Left ventricle myocardium inferior (tissue), 1 donor: ENCODE data around the gene RASA3. TPM values are rescaled to one million over a fixed set of nuclear protein-coding genes. Genes with fewer than 3 reads are reported as not detected.

ENCODE experiments used
- DNase-seq: peaks from one replicate; pipeline ENCODE4 v3.0.0-alpha.2; 2020
- H3K27ac ChIP-seq: fragments of 200-600 bp; replicated peaks from 2 replicates; pipeline ENCODE4 v1.8.0; 2021
- H3K27me3 ChIP-seq: fragments of 200-600 bp; 2 replicates; pipeline ENCODE4 v1.8.0; 2021; ENCODE audit warnings: low read depth
- H3K36me3 ChIP-seq: fragments of 200-600 bp; 2 replicates; pipeline ENCODE4 v1.8.0; 2021
- H3K4me1 ChIP-seq: fragments of 200-600 bp; 2 replicates; pipeline ENCODE4 v1.8.0; 2021
- H3K4me3 ChIP-seq: fragments of 200-600 bp; 2 replicates; pipeline ENCODE4 v1.8.0; 2021; ENCODE audit warnings: mild to moderate bottlenecking, moderate library complexity
- H3K9me3 ChIP-seq: fragments of 200-600 bp; replicated peaks from 2 replicates; pipeline ENCODE4 v1.8.0; 2021
- intact Hi-C: fragments of 100-400 bp; cut with micrococcal nuclease; formaldehyde crosslinking; loops from one replicate; pipeline ENCODE4 v1.11.0; 2022
- total RNA-seq: library from RNA; stranded (reverse); fragmentation: NEBNext Ultra II Directional; extraction: Animal tissue kit (Norgen Biotek cat#: 25700); gene quantifications from one replicate; pipeline ENCODE4 v1.2.1, GENCODE V29; 2021
- TF ChIP-seq, protein P1 (sequence below): fragments of 200-600 bp; IDR thresholded peaks from 2 replicates; pipeline ENCODE4 v1.8.0; 2021; ENCODE audit warnings: antibody characterized with exemption, mild to moderate bottlenecking, borderline replicate concordance
- donor health status: DM: no; HTN: yes; CAD: no; lungs with severe emphysema.

Gene RASA3
- total RNA-seq, 1 donor from 2014 or later: 9.5 TPM

DNA sequence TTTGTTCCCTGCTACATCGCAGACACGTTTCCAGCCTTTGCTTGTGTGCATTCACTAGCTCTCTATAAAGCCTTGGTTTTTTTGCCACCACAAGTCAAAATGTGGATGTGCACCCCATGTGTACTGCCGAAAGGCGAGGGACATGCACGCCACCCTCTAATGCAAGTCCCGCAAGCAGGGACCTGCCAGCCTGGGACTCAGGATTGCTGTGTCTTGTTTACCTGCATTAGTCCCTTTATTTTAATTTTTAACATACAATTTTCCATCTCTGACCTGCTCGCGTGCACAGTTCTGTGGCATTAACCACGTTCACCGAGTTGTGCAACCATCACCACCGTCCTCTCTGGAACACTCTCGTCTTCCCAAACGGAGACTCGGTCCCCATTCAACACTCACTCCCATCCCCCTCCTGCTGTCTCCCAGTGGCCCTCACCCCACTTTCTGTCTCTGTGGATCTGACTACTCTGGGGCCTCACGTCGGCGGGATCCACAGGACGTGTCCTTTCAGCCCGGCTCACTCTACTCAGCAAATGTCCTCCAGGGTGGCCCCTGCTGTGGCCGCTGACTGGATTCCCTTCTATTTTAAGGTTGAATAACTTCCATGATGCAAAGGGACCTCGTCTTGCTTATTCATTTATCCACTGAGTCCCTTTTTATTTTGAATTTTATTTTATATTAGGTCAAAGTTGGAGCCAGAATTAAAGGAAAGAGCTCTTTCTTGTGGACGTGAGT is 58.4 kb downstream of the RASA3 start:
- H3K27ac ChIP-seq: no peak overlapping the region
- intact Hi-C loops: no loop called here
- H3K9me3 ChIP-seq: no peaks in the 10 kb centered on the region
- H3K4me3 ChIP-seq: no peak overlapping the region
- peaks cover 10% of the 10 kb centered on the region for H3K36me3 ChIP-seq
- TF ChIP-seq, protein P1, sequence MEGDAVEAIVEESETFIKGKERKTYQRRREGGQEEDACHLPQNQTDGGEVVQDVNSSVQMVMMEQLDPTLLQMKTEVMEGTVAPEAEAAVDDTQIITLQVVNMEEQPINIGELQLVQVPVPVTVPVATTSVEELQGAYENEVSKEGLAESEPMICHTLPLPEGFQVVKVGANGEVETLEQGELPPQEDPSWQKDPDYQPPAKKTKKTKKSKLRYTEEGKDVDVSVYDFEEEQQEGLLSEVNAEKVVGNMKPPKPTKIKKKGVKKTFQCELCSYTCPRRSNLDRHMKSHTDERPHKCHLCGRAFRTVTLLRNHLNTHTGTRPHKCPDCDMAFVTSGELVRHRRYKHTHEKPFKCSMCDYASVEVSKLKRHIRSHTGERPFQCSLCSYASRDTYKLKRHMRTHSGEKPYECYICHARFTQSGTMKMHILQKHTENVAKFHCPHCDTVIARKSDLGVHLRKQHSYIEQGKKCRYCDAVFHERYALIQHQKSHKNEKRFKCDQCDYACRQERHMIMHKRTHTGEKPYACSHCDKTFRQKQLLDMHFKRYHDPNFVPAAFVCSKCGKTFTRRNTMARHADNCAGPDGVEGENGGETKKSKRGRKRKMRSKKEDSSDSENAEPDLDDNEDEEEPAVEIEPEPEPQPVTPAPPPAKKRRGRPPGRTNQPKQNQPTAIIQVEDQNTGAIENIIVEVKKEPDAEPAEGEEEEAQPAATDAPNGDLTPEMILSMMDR: no peak
- peaks cover 15% of the 10 kb centered on the region for H3K4me1 ChIP-seq
- no peak for DNase-seq
- H3K27me3 ChIP-seq: no peaks in the 10 kb centered on the region

DNA sequence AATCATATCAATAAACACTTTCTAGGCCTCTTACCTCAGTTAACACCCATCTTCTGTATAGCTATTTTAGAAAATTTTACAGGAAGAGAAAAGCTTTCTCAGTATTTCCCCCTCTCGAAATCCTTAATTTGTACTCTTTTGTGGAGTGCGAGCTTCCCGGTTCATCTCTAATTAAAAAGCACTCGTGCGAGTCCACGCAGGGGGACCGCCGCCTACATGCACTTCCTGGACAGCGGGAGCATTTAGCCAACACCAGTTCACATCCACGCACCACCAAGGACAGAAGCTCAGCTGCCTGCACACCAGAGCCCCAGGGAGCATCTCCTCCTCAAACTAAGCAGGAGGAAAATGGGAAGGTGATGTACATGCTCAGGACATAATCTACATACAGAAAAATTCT is 60.0 kb downstream of the RASA3 start:
- no peak overlapping the region for H3K27ac ChIP-seq

DNA sequence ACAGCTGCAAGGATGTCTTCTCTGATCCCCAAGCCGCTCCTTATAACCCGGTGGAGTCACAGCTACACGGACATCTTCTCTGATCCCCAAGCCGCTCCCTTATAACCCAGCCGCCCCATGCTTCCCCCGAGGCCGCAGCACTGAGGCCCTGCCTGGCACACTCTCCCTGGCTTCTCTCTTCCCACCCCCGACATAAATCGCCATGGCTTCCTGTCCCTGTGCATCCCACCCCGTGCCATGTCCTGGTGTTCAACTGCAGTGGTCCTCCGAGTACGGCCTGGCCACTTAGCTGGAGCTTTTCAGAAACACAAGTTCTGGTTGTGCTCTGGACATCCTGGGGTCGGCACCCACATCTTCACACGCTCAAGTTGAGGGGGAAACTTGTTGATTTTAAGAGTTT is 60.4 kb downstream of the RASA3 start:
- H3K36me3 ChIP-seq: peaks cover 10% of the 10 kb centered on the region
- no peak for DNase-seq
- intact Hi-C loops: no loop called here
- TF ChIP-seq, protein P1: no peak
- no peak overlapping the region for H3K27ac ChIP-seq
- H3K9me3 ChIP-seq: no peaks in the 10 kb centered on the region
- no peak overlapping the region for H3K4me3 ChIP-seq
- no peaks in the 10 kb centered on the region for H3K27me3 ChIP-seq
- peaks cover 26% of the 10 kb centered on the region for H3K4me1 ChIP-seq

More for the DNA sequence above, 60.0 kb downstream of the RASA3 start:
- peaks cover 10% of the 10 kb centered on the region for H3K36me3 ChIP-seq
- no peaks in the 10 kb centered on the region for H3K9me3 ChIP-seq
- TF ChIP-seq, protein P1: no peak
- intact Hi-C loops: no loop called here
- H3K4me1 ChIP-seq: peaks cover 24% of the 10 kb centered on the region
- no peak for DNase-seq
- H3K27me3 ChIP-seq: no peaks in the 10 kb centered on the region
- no peak overlapping the region for H3K4me3 ChIP-seq

DNA sequence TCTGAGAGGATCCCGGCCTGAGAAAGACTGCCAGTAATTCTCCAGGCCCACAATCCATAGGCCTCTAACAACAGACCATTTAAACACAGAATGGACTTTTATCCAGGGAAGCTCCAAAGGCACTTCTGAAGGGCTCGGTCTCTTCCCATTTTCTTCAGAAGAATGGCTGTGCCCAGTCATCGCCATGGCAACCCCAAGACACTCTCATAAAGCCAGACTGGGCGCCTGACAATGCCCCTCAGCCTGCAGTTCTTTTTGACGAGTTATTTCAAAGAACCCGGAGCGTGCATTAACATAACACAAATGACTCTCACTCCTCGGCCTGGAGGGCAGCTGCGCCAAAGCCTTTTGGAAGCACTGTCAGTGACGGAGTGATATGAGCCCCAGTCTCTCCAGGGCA is 61.0 kb downstream of the RASA3 start:
- Histone ChIP-seq H3K36me3 (peaks cover 10% of the 10 kb centered on the region), H3K4me1 (peaks cover 32% of the 10 kb centered on the region), H3K27ac (no peak overlapping the region), H3K4me3 (no peak overlapping the region), H3K9me3 (no peaks in the 10 kb centered on the region), H3K27me3 (no peaks in the 10 kb centered on the region)
- DNase-seq: no peak
- intact Hi-C loops: no loop called here
- TF ChIP-seq, protein P1: no peak

DNA sequence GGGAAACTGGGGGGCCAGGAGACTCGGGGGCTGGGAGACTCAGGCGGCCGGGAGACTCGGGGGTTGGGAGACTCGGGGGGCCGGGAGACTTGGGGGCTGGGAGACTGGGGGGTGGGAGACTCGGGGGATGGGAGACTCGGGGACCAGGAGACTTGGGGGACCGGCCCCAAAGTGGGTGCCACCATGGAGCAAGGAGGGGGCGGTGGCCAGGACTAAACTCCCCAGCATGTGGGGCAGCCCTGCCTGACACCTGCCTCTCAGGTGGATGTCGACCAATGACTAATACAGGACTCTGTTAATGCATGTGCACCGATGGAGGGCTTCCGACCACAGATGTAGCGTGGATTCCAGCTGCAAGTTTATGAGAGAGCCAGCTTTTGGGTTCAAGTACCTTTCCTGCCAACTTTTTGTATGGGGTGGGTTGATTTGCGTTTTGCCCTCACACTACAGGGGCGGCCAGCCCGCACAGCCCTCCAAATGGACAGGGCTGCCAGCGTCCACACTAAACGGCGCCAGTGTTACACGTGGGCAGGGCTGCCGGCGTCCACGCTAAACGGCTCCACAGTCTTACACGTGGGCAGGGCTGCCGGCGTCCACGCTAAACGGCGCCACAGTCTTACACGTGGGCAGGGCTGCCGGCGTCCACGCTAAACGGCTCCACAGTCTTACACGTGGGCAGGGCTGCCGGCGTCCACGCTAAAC is 62.2 kb downstream of the RASA3 start:
- Histone ChIP-seq H3K27me3 (no peaks in the 10 kb centered on the region), H3K4me1 (peaks cover 43% of the 10 kb centered on the region), H3K4me3 (no peak overlapping the region), H3K27ac (no peak overlapping the region), H3K36me3 (peaks cover 10% of the 10 kb centered on the region), H3K9me3 (no peaks in the 10 kb centered on the region)
- intact Hi-C loops: no loop called here
- DNase-seq: no peak
- TF ChIP-seq, protein P1: no peak
